Activated CD4-positive, CD25-positive, alpha-beta regulatory T cell treated with anti-CD3 and anti-CD28 coated beads, Interleukin-2, amount 50 U/mL, for 24 hours (primary cell): ENCODE data around the gene ATIC.
"Not testable (repeated sequence)": the region's sequence is repeated elsewhere in the genome, so short reads cannot be mapped to it uniquely, and the experiment has no call there.

Experiments used
- ATAC-seq, 2 donors: fragments of 150-1000 bp; cut with Tn5 transposase; one replicate each; pipeline ENCODE4 v1.10.0; 2021; ENCODE audit warnings: mild to moderate bottlenecking in 1 of 2, moderate library complexity in 1 of 2

The ATIC gene

DNA sequence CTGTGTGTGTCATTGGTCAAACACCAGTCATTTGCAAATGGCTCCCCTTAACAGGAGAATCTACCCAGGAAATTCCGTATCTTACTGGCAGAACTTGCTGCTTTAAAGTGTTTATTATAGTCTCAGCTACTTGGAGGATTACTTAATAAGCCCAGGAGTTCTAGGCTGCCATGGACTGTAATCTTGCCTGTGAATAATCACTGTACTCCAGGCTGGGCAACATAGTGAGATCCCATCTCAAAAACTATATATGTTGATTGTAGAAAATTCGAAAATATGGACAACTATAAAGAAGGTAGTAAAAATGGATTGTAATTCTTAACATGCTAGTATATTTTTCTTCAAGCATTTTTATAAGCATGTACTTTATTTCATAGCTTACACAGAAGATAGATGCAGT is 4.5 kb downstream of the ATIC start:
- no peak for ATAC-seq

DNA sequence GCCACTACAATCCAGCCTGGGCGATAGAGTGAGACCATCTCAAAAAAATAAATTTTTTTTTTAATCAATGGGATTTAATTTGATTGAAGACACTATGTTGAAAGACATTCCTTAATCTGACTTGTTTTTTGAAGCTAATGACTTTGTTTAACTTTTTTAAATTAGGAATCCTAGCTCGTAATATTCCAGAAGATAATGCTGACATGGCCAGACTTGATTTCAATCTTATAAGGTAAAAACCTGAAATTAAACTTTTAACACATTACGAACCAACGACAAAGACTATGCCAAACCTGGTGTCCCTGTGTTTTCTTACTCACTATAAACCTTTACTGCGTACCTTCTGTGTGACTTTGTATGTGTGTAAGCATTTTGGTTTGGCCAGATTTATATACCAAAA is 7.6 kb downstream of the ATIC start:
- ATAC-seq = no peak

DNA sequence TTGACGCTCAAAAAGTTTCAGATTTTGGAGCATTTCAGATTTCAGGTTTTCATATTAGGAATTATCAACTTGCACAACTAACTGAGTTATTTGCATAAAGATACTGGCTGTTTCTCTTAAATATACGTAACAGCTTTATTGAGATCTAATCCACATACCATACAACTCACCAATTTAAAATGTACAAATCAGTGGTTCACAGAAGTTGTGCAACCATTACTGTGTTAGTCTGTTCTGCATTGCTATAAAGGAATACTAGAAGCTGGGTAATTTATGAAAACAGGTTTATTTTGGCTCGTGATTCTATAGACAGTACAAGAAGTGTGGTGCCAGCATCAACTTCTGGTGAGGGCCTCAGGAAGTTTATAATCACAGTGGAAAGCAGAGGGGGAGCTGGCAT is 8.2 kb downstream of the ATIC start:
- no peak for ATAC-seq

DNA sequence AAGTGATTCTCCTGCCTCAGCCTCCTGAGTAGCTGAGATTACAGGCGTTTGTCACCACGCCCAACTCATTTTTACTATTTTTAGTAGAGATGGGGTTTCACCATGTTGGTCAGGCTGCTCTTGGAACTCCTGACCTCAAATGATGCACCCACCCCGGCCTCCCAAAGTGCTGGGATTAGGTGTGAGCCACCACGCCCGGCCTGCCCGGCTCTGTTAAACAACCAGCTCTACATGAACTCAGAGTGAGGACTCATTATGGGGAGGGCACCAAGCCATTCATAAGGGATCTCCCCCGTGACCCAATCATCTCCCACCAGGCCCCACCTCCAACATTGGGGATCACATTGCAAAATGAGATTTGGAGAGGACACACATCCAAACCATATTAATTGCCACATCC is 8.8 kb downstream of the ATIC start:
- ATAC-seq = no peak

DNA sequence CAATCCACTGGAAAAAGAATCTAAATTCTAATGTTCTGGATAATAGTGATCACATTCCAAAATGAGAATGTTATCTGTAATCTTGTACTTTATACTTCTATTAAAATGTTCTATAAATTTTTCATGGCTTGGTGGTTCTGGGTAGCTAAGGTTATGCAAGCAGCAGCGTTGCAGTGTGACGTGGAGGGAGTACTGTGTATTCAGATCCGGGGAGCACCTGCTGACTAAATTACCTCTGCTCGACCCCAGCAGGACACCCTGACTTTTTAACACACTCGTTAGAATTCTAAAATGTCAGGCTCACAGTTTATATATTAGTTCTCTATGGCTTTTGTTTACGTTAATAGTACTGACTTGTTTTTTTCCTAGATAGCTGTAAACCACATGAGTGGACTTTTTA is 13.0 kb downstream of the ATIC start:
- ATAC-seq = no peak

DNA sequence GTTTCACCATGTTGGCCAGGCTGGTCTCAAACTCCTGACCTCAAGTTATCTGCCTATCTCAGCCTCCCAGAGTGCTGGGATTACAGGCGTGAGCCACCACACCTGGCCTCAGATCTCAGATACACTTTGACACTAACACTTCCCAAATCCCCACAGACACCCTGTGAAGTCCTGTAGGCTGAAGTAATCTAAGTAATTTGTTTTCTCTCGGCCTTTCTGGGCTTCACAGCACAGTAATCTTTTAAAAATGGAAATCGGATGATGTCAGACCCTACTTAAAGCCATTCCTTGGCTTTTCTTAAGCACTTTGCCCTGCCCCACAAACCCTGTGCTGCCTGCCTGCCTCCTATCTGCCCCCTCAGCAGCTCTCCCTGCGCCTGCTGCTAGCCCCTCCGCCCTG is 16.2 kb downstream of the ATIC start:
- ATAC-seq = no peak

DNA sequence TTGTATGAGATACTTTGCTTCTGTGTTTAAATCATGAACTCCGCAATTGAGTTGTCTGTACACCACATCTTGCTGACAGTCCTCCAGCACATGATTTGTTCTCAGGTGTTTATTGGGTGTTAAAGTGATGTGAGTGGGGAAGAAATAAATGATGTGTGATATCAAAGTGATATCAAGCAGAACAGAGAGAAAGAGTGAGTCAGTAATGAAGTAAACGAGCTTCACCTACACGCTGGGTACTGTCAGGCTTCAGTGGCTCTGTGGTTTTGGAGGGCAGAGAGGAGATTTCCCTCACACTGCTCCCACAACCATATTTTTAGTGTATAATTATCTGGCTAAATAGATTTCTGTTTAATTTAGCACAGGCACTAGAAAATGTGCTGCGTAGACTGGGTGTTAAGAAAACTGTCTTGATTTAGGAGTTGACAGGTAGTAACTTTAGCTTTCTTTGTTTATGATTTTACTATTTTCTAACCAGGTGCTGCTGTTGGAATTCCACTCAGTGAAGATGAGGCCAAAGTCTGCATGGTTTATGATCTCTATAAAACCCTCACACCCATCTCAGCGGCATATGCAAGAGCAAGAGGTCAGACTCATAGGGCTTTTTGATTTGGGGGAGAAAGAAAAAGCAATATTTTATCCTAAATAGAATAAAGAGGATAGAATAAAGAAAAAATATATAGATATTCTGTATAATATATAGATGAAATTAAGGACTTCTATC is 21.2 kb downstream of the ATIC start:
- ATAC-seq = no peak

DNA sequence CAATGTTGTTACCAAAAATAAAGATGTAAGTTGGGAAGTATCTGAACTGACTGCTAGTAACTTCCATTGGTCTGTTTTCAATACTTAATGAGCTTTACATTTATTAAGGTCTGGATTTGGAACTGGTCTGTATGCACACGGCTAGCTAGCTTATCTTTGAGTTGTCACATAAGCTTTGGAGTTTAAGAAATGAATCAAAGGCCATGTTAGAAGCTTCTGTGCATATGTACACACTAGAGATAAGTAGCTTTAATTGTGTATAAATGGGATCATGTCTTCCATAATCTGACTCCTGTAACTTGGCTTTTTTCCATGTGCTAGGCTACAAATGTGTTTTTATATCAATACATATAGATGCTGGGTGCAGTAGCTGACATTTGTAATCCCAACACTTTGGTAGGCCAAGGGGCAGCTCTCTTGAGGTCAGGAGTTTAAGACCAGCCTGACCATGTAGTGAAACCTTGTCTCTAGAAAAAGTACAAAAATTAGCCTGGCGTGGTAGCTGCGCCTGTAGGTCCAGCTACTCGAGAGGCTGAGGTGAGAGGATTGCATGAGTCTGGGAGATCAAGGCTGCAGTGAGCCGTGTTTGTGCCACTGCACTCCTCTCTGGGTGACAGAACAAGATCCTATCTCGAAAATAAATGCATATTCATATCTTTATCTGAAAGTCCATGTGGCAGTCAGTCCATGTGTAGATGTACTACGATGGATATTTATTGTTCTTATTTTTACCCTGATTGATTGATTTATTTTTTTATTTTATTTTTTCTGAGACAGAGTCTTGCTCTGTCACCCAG is 27.2 kb downstream of the ATIC start:
- ATAC-seq = no peak

DNA sequence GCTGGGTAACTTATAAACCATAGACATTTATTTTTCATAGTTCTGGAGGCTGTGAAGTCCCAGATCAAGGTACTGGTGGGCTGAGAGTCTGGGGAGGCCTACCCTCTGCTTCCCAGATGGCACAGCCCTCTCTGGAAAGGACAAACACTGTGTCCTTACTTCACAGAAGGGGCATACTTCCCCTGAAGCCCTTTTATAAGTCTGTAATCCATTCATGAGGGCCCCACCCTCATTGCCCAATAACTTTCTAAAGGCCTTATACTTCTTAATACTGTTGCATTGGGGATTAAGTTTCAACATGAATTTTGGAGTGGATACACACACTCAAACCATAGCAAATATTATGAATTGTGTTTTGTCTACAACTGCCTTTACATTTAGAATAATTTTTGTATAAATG is 36.0 kb downstream of the ATIC start:
- no peak for ATAC-seq

DNA sequence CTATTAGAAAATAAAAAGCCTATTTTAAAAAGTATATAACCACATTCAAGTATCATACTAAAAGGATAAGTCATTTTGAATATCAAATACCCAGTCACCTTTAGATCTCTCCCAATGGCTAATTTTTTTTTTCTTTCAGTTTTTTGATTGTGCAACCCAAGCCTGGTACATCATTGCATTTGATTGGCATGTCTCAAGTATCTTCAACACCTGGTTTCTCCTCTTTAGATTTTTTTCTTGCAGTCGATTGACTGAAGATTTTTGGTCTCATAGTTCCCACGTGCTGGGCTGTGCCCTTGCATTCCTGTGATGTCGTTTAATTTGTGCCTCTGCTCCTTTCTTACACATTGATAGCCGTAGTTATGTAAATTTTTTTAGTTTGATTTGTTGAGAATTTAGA is 40.7 kb downstream of the ATIC start:
- ATAC-seq = no peak

DNA sequence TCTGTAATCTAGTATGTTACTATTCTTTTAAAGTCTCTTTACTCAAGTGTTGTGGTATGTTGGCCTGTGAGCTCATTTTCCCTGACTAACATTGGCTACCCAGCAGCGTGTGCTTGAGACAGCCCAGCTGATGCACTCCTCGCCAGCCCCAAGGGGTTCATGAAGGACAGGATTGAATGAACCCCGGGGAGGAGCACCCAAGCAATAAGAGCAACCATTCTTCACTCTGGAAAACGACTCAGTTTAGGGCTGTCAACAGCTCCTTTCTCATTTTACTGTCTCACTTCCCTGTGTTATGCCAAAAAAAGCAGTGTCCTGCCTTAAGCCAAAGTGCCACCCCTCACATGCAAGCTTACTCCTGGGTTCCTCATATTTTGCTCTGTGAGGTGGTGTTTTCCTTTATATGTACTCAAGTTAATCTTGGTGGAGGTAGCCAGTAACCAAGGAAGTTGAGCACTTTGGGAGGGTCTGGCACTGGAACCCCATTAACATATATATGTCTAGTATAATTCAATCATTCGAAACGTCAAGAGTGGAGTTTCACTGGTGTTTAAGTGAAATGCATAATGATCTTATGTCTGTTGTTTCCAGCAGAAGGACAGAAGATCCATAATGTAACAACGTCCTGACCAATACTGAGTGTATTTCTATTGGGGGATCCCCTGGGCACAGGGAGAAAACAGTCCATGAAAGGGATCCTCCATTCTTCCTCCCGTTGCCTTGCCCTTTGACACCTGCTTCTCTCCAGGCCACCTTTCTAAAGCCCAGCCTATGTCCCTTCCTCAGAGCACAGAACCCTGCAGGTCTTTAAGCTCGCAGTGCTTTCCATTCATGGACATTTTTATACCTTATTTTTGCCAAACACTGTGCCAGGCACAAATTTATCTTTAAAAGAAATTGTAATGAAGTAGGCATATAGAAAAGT is 43.2 kb downstream of the ATIC start:
- ATAC-seq = no peak

DNA sequence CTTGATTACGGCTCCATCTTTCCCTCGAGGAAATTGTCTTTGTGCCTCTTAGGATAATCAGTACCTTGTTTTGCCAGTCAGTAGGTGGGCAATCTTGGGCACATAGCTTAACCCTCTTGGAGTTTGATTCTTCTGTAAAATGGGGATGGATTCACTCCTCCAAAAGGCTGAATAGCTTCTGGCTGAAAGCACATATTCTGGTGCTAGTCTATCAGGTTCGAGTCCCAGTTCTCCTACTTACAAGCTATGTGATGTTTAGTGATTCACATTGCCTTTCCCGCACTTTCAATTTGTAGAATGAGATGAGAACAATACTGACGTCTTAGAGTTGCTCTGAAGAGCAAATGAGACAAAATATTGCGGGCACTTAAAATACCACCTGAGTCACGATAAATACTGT is 43.9 kb downstream of the ATIC start:
- no peak for ATAC-seq

DNA sequence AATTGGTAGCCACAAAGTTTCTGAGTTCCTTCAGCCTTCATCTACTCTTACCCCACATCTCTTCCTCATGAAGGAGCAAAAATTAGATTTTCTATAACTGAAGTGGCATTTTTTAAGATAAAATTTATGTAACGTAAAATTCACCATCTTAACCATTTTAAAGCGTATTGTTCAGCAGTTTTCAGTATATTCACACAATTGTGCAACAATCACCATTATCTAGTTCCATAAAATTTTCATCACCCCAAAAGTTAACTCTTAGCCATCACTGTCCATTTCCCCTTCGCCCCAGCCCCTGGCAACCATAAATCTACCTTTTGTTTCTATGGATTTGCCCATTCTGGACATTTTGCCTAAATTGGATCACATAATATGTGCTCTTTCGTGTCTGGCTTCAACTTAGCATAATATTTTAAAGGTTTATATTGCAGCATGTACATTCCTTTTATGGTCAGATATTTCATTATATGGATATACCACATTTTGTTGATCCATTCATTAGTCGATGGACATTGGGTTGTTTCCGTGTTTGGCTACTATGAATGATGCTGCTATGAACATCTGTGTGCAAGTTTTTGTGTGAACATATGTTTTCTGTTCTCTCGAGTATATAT is 44.6 kb downstream of the ATIC start:
- no peak for ATAC-seq

DNA sequence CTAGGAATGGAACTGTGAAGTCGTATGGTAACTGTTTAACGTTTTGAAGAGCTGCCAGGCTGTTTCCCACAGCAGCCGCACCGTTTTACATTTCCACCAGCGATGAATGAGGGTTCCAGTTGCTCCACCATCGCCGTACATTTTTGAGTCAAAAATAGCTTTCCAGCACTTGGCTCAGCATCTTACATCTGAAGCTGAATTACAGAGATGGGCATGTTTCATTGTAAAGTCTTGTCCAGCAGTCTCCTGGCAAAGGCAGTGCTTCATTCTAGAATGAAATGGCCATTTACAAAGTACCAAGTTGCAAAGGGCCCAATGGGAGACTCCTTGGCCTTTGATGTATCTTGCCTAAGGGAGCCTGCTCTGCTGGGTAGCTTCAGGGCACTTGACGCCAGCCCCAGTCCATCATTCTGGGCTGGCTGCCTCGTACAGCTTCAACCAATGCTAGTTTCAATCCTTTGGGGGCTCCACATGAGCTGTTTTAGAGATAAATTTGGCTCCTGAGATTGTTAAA is 45.1 kb downstream of the ATIC start:
- no peak for ATAC-seq

DNA sequence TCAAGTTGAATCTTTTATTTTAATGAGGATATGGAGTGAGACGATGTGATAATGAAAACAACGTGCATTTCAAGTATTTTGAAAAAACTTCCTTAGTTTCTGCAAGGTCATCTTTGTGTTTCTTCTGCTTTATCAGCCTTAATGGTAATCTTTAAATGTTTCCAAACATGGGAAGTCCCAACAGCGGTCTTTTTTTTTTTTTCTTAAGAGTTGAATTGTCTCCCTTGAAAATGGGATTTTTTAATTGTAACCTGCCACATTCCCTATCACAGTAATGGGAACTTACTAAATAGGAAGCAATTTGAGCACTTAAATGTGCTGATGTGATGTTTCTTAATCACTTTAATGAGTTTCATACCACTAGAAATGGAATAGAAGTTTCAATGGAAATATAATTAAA is 45.8 kb downstream of the ATIC start:
- ATAC-seq = no peak

DNA sequence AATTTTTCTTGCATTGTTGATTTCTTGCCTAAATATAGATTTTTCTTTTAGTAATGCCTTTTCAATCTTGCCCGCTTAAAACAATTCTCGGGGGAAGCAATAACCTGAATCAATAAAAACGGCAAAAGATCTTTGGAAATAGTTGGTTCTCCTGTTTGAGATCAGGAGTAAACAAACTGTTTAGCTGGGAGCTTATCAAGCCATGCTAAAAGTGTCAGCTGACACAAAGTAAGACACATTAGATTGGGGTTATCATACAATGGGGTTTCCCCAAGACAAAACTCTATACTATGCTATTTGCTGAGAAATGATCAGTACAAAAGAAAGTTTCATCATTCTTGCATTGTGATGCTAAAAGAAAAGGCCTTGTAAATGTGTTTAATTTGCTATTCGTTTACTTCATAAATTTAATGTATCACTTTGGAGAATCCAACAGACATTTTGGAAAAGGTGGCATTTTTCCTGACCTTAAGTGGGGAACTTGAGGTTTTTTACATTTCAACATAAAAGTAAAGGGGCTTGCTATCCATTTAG is 46.5 kb downstream of the ATIC start:
- no peak for ATAC-seq

DNA sequence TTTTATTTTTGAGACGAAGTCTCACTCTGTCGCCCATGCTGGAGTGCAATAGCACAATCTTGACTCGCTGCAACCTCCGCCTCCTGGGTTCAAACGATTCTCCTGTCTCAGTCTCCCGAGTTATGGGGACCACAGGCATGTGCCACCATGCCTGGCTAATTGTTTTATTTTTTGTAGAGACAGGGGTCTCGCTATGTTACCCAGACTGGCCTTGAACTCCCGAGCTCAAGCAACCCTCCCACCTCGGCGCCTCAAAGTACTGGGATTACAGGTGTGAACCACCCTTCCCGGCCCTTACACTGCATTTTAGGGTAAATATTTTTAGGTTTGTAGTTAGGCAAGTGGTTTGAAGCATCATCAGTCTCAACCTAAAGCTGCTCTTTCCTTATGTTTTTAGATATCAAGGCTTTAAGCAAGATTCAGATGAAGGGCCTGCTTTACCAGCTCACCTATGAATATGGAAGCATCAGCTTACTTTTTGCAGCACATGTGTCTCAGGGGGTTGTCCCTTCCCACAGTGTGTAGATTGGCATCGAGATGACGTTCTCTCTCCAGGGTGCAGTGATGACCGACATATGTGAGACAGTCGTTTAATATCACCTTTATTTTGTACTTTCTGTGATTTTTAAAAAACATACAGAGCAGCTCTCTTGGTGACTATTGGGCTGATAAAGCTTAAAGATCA is 47.2 kb downstream of the ATIC start:
- ATAC-seq = no peak

DNA sequence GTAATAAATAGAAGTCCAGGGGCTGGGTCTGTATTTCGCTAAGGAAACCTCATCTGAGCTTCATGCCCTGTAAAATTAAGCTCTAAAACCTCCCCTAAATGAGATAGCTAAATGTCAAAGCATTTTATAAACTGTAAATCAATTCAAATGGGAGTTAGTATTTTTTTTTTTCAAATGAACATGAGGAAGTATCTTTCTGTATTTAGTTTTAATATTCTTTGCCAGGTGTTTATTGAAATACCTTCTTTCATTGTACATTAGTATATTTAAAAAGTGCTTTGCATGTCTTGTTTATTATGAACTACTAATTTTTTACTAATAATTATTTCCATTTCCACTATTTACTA is 47.7 kb downstream of the ATIC start:
- ATAC-seq = no peak

DNA sequence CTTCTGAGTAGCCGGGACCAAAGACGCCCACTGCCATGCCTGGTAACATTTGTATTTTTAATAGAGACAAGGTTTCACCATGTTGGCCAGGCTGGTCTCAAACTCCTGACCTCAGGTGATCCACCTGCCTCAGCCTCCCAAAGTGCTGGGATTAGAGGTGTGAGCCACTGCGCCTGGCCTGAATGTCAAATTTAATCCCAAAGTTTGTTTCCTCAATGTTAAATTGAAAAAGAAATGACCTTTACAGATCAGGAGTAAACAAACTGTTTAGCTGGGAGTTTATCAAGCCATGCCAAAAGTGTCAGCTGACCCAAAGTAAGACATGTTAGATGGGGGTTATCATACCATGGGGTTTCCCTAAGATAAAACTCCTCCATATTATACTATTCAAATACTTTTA is 48.2 kb downstream of the ATIC start:
- ATAC-seq = not testable (repeated sequence)

DNA sequence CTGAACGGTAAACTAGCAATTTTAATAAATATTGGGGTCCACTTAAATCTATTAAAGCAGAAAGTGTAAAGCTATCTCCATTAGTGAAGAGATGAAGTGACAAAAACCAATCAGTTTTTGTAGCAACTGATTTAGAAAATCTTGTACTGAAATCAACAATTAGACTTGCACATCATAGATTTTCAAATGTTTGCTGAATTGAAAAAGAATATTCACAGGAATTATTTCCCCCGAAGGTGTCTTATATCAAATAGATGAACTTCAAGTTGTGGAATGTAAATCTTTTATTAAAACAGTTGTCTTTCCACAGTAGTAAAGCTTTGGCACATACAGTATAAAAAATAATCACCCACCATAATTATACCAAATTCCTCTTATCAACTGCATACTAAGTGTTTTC is 48.7 kb downstream of the ATIC start:
- ATAC-seq = no peak

DNA sequence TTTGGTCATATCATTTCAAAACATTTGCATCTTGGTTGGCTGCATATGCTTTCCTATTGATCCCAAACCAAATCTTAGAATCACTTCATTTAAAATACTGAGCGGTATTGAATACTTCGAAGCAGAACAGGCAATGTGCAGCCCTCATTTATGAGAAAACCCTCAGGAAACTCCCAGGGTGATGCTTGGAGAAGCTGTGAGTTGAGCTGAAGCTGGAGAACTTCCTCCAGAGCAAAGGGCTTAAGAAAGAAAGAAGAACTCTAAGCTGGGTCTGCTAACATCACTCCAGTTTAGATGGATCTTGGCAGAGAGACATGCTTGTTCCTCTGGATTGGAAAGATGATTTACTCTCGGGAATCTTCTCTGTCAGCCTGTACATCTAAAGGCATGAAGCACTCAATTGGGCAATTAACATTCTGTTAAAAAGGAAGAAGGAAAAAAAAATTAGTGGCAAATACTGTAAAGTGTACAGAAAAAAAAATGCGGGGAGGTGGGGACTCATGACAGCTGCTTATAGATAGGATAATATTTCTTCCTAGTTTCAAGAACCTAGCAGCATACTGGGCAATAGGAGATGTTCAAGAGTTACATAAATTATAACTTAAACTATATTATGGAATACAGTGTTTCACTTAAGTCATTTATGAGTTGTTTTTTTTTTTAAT is 49.5 kb downstream of the ATIC start:
- ATAC-seq = no peak
